H1 (cell line): Measurements from ENCODE around the gene MOB2. TPM values are rescaled to one million over a fixed set of nuclear protein-coding genes. Genes with fewer than 3 reads are reported as not detected.

Experiments
- CTCF ChIA-PET: fragments of 300-600 bp; sonication (Branson Sonifier 250); formaldehyde crosslinking; loops from one replicate; lab custom pipeline; 2021; ENCODE audit not compliant: partially characterized antibody; lab: Charles Lee
- POLR2A ChIA-PET: fragments of 300-600 bp; sonication (Branson Sonifier 250); formaldehyde crosslinking; loops from one replicate; lab custom pipeline; 2021; ENCODE audit warnings: inconsistent platforms; ENCODE audit not compliant: partially characterized antibody; lab: Charles Lee
- DNase-seq, 2 experiments: peaks; one replicate each; pipeline versions ENCODE4 v3.0.0 to v3.0.0-alpha.2; 2010 to 2022; ENCODE audit warnings: low spot score in 2 of 2, low read depth in 1 of 2, mixed read lengths in 1 of 2
- FAIRE-seq: peaks from 2 replicates; lab custom pipeline; 2011; peaks lifted over from hg19 to GRCh38; lab: Jason Lieb, UNC
- H2AFZ ChIP-seq: 2 replicates; pipeline ENCODE4 v1.8.1; 2012; ENCODE audit warnings: low read length, inconsistent platforms
- H2AK5ac ChIP-seq: 2 replicates; pipeline ENCODE4 v1.6.1; 2013; ENCODE audit warnings: low read depth, low read length
- H2BK120ac ChIP-seq: replicated peaks from 2 replicates; pipeline ENCODE3; 2013; ENCODE audit warnings: low read depth, low read length, inconsistent platforms
- H2BK12ac ChIP-seq: 2 replicates; pipeline ENCODE4 v1.6.1; 2013; ENCODE audit warnings: low read depth, low read length
- H2BK15ac ChIP-seq: 2 replicates; pipeline ENCODE4 v1.6.1; 2013; ENCODE audit warnings: low read length
- H2BK20ac ChIP-seq: 2 replicates; pipeline ENCODE4 v1.6.1; 2013; ENCODE audit warnings: low read length
- H2BK5ac ChIP-seq: 2 replicates; pipeline ENCODE4 v1.6.1; 2013; ENCODE audit warnings: low read depth, low read length
- H3K14ac ChIP-seq: 2 replicates; pipeline ENCODE4 v1.6.1; 2013; ENCODE audit warnings: inconsistent platforms; ENCODE audit not compliant: insufficient read length
- H3K18ac ChIP-seq: 2 replicates; pipeline ENCODE4 v1.6.1; 2013; ENCODE audit warnings: low read length; ENCODE audit errors: extremely low read depth
- H3K23ac ChIP-seq: 2 replicates; pipeline ENCODE4 v1.6.1; 2013; ENCODE audit warnings: inconsistent platforms; ENCODE audit not compliant: insufficient read length
- H3K23me2 ChIP-seq: 2 replicates; pipeline ENCODE4 v1.6.1; 2013; ENCODE audit warnings: low read depth, low read length
- H3K27ac ChIP-seq: 2 replicates; pipeline ENCODE4 v1.6.1; 2011; ENCODE audit warnings: low read depth, low read length, inconsistent platforms
- H3K27me3 ChIP-seq, 4 experiments: replicated peaks in 1 of 4; 1 replicate in 1 of 4; 2 replicates in 3 of 4; pipeline versions ENCODE4 v1.6.1 to v1.8.1; 2011 to 2013; ENCODE audit warnings: low read length in 3 of 4, mild to moderate bottlenecking in 3 of 4, inconsistent platforms in 2 of 4, mixed read lengths in 2 of 4, moderate library complexity in 1 of 4; ENCODE audit not compliant: control insufficient read depth in 3 of 4, insufficient read depth in 3 of 4; ENCODE audit errors: extremely low read depth in 1 of 4
- H3K36me3 ChIP-seq, 4 experiments: 2 replicates each; pipeline versions ENCODE4 v1.6.1 to v1.8.1; 2011 to 2013; ENCODE audit warnings: mild to moderate bottlenecking in 4 of 4, low read length in 3 of 4, moderate library complexity in 2 of 4, control low read depth in 1 of 4, inconsistent platforms in 1 of 4; ENCODE audit not compliant: insufficient read depth in 4 of 4, control insufficient read depth in 2 of 4
- H3K4ac ChIP-seq: replicated peaks from 2 replicates; pipeline ENCODE3; 2013; ENCODE audit warnings: low read length, low read depth, mixed read lengths, inconsistent platforms; ENCODE audit not compliant: insufficient read length
- H3K4me1 ChIP-seq, 4 experiments: replicated peaks in 1 of 4; 1 replicate in 1 of 4; 2 replicates in 3 of 4; pipeline versions ENCODE4 v1.6.1 to v1.8.1; 2011 to 2013; ENCODE audit warnings: low read length in 3 of 4, inconsistent platforms in 2 of 4, mixed read lengths in 1 of 4; ENCODE audit not compliant: insufficient read depth in 4 of 4, control insufficient read depth in 3 of 4
- H3K4me2 ChIP-seq, 2 experiments: 2 replicates each; pipeline versions ENCODE4 v1.6.1 to v1.8.1; 2011 to 2013; ENCODE audit warnings: low read depth in 2 of 2, low read length in 2 of 2, control low read depth in 1 of 2, inconsistent platforms in 1 of 2, mild to moderate bottlenecking in 1 of 2; ENCODE audit not compliant: insufficient read depth in 1 of 2
- H3K4me3 ChIP-seq, 4 experiments: fragments of 200-600, 300-600 bp in 1 of 4; sonication (generic), shearing (Covaris generic), sonication (Bioruptor Twin) in 1 of 4; 2 replicates each; pipeline versions ENCODE4 v1.5.1 to v1.8.1; 2011 to 2016; ENCODE audit warnings: low read length in 4 of 4, low read depth in 3 of 4, control low read depth in 2 of 4, inconsistent platforms in 2 of 4, mild to moderate bottlenecking in 2 of 4, mixed read lengths in 1 of 4, moderate library complexity in 1 of 4; ENCODE audit not compliant: insufficient read depth in 2 of 4; ENCODE audit errors: extremely low read depth in 1 of 4
- H3K56ac ChIP-seq: replicated peaks from 2 replicates; pipeline ENCODE3; 2013; ENCODE audit warnings: low read depth, mild to moderate bottlenecking, mixed read lengths, low read length, inconsistent platforms; ENCODE audit not compliant: insufficient read length
- H3K79me1 ChIP-seq: 2 replicates; pipeline ENCODE4 v1.6.1; 2013; ENCODE audit warnings: low read depth, low read length, control low read depth
- H3K79me2 ChIP-seq, 2 experiments: 2 replicates each; pipeline versions ENCODE4 v1.6.1 to v1.8.1; 2012 to 2013; ENCODE audit warnings: low read length in 2 of 2, mild to moderate bottlenecking in 2 of 2, inconsistent platforms in 1 of 2; ENCODE audit not compliant: insufficient read depth in 2 of 2, control insufficient read depth in 1 of 2
- H3K9ac ChIP-seq, 4 experiments: replicated peaks in 1 of 4; 1 replicate in 1 of 4; 2 replicates in 3 of 4; pipeline versions ENCODE4 v1.6.1 to v1.8.1; 2011 to 2013; ENCODE audit warnings: low read depth in 3 of 4, low read length in 3 of 4, control low read depth in 2 of 4, mild to moderate bottlenecking in 2 of 4, moderate library complexity in 2 of 4, inconsistent platforms in 1 of 4; ENCODE audit errors: extremely low read depth in 1 of 4
- H3K9me3 ChIP-seq, 2 experiments: 2 replicates each; pipeline versions ENCODE4 v1.6.1 to v1.8.1; 2012 to 2013; ENCODE audit warnings: mild to moderate bottlenecking in 2 of 2, moderate library complexity in 2 of 2, control low read depth in 1 of 2, inconsistent platforms in 1 of 2, low read depth in 1 of 2, low read length in 1 of 2, mixed read lengths in 1 of 2; ENCODE audit not compliant: insufficient read depth in 2 of 2
- H4K20me1 ChIP-seq, 2 experiments: replicated peaks in 1 of 2; 2 replicates each; pipeline versions ENCODE3 to v1.8.1; 2011 to 2013; ENCODE audit warnings: inconsistent platforms in 2 of 2, low read length in 2 of 2, mild to moderate bottlenecking in 1 of 2; ENCODE audit not compliant: insufficient read depth in 2 of 2, control insufficient read depth in 1 of 2
- H4K5ac ChIP-seq: 2 replicates; pipeline ENCODE4 v1.6.1; 2013; ENCODE audit warnings: low read length, low read depth, mixed read lengths, inconsistent platforms; ENCODE audit not compliant: insufficient read length
- H4K8ac ChIP-seq: 2 replicates; pipeline ENCODE4 v1.8.0; 2013; ENCODE audit warnings: mild to moderate bottlenecking, moderate library complexity, low read length, inconsistent platforms; ENCODE audit not compliant: insufficient read depth; ENCODE audit errors: extremely low read depth
- H4K91ac ChIP-seq: replicated peaks from 2 replicates; pipeline ENCODE3; 2013; ENCODE audit warnings: low read length, mixed read lengths, inconsistent platforms; ENCODE audit not compliant: insufficient read length
- BACH1 ChIP-seq: IDR thresholded peaks from 2 replicates; pipeline ENCODE4 v1.6.1; 2012; ENCODE audit warnings: low read length, improper control_type of control experiment
- CBX8 ChIP-seq: fragments of 300-800, 300-1000 bp; sonication (generic); IDR thresholded peaks from 2 replicates; pipeline ENCODE4 v1.7.1; 2016; ENCODE audit warnings: low read depth, low read length, borderline replicate concordance
- EGR1 ChIP-seq: IDR thresholded peaks from 2 replicates; pipeline ENCODE4 v1.6.1; 2011; ENCODE audit warnings: low read depth, low read length, borderline replicate concordance
- FOSL1 ChIP-seq: IDR thresholded peaks from 2 replicates; pipeline ENCODE4 v1.6.1; 2011; ENCODE audit warnings: mild to moderate bottlenecking, low read depth, low read length, moderate library complexity; ENCODE audit not compliant: insufficient read depth
- KDM5A ChIP-seq: fragments of 200-600 bp; IDR thresholded peaks from 2 replicates; pipeline ENCODE4 v1.7.1; 2012; ENCODE audit warnings: mild to moderate bottlenecking, low read length, inconsistent platforms, mixed read lengths
- POU5F1 ChIP-seq: IDR thresholded peaks from 2 replicates; pipeline ENCODE4 v1.6.1; 2011; ENCODE audit warnings: low read depth, mild to moderate bottlenecking, low read length, moderate library complexity
- SP4 ChIP-seq: IDR thresholded peaks from 2 replicates; pipeline ENCODE4 v1.6.1; 2012; ENCODE audit warnings: low read length, inconsistent platforms
- TBP ChIP-seq: IDR thresholded peaks from 2 replicates; pipeline ENCODE4 v1.6.1; 2011; ENCODE audit warnings: low read depth, low read length, improper control_type of control experiment
- YY1 ChIP-seq: IDR thresholded peaks from 2 replicates; pipeline ENCODE4 v1.6.1; 2011; ENCODE audit warnings: low read depth, mild to moderate bottlenecking, low read length
- WGBS, 2 experiments: shearing (Covaris generic) in 1 of 2; methylation state at CpG; one replicate each; pipeline versions ENCODE4 v1.1.6 to v1.1.7; 2013 to 2015; ENCODE audit warnings: low lambda C conversion rate in 2 of 2, mixed read lengths in 2 of 2, inconsistent platforms in 1 of 2, low coverage in 1 of 2, missing lambda C conversion rate in 1 of 2; ENCODE audit not compliant: insufficient replicate concordance in 2 of 2, insufficient coverage in 1 of 2, insufficient read length in 1 of 2; ENCODE audit errors: extremely low coverage in 1 of 2, missing lambda C conversion rate in 1 of 2; 5-methylcytosine and 5-hydroxymethylcytosine counted together
- polyA plus RNA-seq, 7 experiments: library from polyadenylated mRNA; depleted of rRNA in 3 of 7; stranded (reverse) in 5 of 7; unstranded in 2 of 7; fragments of >200 nt in 5 of 7; fragments of 200-250 nt in 2 of 7; gene quantifications; 1 replicate in 5 of 7; 2 replicates in 1 of 7; 4 replicates in 1 of 7; pipeline versions ENCODE4 v1.2.1 to v1.2.3, GENCODE V29; 2011 to 2013; ENCODE audit warnings: missing spikeins in 2 of 7, mixed read lengths in 2 of 7
- total RNA-seq: library from RNA; stranded (reverse); fragmentation: NEBNext Ultra II Directional; extraction: Animal tissue kit (Norgen Biotek cat#: 25700); gene quantifications from 2 replicates; pipeline ENCODE4 v1.2.1, GENCODE V29; 2021
- TF ChIP-seq, protein P1 (sequence below): IDR thresholded peaks from 2 replicates; pipeline ENCODE4 v1.6.1; 2012; ENCODE audit warnings: inconsistent platforms

The MOB2 gene
- total and polyA plus RNA-seq, 2 of the 8 experiments (the other 6 are each of a cell fraction or from before 2014, with no cell fraction given) = 18.6 to 28.2 TPM

GRCh38 chr11:1425439-1425838 is 61.1 kb downstream of the MOB2 start:
- Histone ChIP-seq H4K5ac (no peak overlapping the region), H3K4me1 (peaks cover 0 to 2% (median 0%) of the 10 kb centered on the region in 4 experiments; a peak in 1 of 7 replicates), H2AFZ (no peak overlapping the region), H4K91ac (no peak overlapping the region), H3K36me3 (no peaks in the 10 kb centered on the region), H3K79me2 (peaks cover 3 to 18% of the 10 kb centered on the region in 2 experiments; a peak in 1 of 4 replicates), H4K20me1 (peaks cover 11 to 29% of the 10 kb centered on the region in 2 experiments), H3K56ac (no peak overlapping the region), H2BK20ac (no peak overlapping the region), H3K4me3 (no peak overlapping the region), H3K18ac (no peak overlapping the region), H2BK12ac (no peak overlapping the region), H3K4me2 (no peak overlapping the region), H3K9ac (no peak overlapping the region), H2AK5ac (no peak overlapping the region), H3K79me1 (peaks cover 20% of the 10 kb centered on the region), H4K8ac (no peak overlapping the region), H3K4ac (no peak overlapping the region), H2BK120ac (no peak overlapping the region), H3K23ac (no peak overlapping the region), H3K27ac (no peak overlapping the region), H3K27me3 (no peaks in the 10 kb centered on the region; a peak in 1 of 7 replicates), H3K23me2 (no peaks in the 10 kb centered on the region), H3K9me3 (no peaks in the 10 kb centered on the region; a peak in 1 of 4 replicates), H2BK5ac (no peak overlapping the region), H3K14ac (no peak overlapping the region), H2BK15ac (no peak overlapping the region)
- POLR2A ChIA-PET = no interaction called here
- DNase-seq (no peak), FAIRE-seq (no peak)
- CTCF ChIA-PET = interaction anchor here (0.9 kb wide), 1 partner anchor 13 kb away, joined by 3 read pairs; no protein-coding TSS in a partner anchor
- no peak for TF ChIP-seq YY1
- TF ChIP-seq BACH1 = no peak
- TF ChIP-seq EGR1 = no peak
- no peak for TF ChIP-seq KDM5A
- TF ChIP-seq TBP = no peak
- no peak for TF ChIP-seq FOSL1
- TF ChIP-seq, protein P1, sequence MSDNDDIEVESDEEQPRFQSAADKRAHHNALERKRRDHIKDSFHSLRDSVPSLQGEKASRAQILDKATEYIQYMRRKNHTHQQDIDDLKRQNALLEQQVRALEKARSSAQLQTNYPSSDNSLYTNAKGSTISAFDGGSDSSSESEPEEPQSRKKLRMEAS = no peak
- TF ChIP-seq SP4 = no peak
- TF ChIP-seq CBX8 = no peak
- TF ChIP-seq POU5F1 = no peak
- WGBS, 2 experiments = 90% methylated on average over 9 of the region's 17 CpGs; no CpG with 5 or more reads in 1 of the 2 experiments
